ENCODE measurements around the gene MAMSTR.

GRCh38 chr19:48703316-48703715, 16.2 kb downstream of the MAMSTR start:
- TF ChIP-seq TAF1 (IDR thresholded peaks at IDR 0.05; ENCODE audit: borderline replicate concordance, low read depth, low read length) (no peak), BHLHE40 (IDR thresholded peaks at IDR 0.05; ENCODE audit: borderline replicate concordance in 1 of 2, low read depth in 2 of 2, low read length in 1 of 2) (no peak), RAD21 (IDR thresholded peaks at IDR 0.05; ENCODE audit: insufficient read depth, low read depth, low read length) (no peak)
